HK-2 (cell line): ENCODE data around the gene GDF2.
A peak's percentile ranks its signal among the peaks of the same experiment; 100 is the strongest.

ENCODE experiments used
- DNase-seq: peaks from one replicate; pipeline ENCODE4 v3.0.0-alpha.2; 2018; ENCODE audit not compliant: unreplicated experiment

Gene GDF2

DNA sequence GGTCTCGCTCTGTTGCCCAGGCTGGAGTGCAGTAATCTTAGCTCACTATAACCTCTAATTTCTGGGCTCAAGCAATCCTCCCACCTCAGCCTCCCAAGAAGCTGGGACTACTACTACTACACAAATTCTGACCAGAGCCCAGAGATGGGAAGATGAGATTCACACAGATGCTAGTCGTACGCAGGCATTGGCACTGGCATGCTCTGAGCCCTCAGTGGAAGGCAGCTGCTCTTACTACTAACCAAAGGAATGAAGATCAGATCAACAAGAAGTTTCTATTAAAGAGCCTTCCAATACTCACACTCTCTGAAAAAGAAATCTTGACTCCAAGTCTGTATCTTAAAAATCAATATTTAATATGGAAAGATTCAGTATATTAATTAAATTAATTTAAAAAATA lies 10.7 kb downstream of the GDF2 start:
- DNase-seq, result no peak

- no peak for DNase-seq
These were observed 11.3 kb downstream of the GDF2 start for GRCh38 chr10:47333532-47333931.

- no peak for DNase-seq
These were observed 12.4 kb downstream of the GDF2 start for GRCh38 chr10:47334466-47335295.

DNA sequence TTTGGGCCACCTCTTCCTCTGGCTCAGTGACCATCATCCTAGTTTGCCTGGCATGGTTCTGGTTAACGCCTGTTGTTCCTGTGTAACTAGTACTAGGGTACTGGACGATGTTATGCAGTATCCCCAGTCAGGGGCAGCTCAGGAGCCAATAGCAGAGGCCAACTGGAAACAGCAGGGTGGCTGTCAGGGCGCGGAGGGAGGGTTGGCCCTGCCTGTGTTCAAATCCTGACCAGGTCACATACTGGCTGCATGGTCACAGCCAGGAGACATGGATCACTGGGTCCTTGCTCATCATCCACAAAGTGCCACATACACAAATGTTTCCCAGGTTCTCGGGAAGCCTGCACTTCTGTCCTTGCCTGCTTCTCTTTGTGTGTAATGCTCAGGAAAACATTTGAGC lies 13.7 kb downstream of the GDF2 start:
- DNase-seq, result no peak

DNA sequence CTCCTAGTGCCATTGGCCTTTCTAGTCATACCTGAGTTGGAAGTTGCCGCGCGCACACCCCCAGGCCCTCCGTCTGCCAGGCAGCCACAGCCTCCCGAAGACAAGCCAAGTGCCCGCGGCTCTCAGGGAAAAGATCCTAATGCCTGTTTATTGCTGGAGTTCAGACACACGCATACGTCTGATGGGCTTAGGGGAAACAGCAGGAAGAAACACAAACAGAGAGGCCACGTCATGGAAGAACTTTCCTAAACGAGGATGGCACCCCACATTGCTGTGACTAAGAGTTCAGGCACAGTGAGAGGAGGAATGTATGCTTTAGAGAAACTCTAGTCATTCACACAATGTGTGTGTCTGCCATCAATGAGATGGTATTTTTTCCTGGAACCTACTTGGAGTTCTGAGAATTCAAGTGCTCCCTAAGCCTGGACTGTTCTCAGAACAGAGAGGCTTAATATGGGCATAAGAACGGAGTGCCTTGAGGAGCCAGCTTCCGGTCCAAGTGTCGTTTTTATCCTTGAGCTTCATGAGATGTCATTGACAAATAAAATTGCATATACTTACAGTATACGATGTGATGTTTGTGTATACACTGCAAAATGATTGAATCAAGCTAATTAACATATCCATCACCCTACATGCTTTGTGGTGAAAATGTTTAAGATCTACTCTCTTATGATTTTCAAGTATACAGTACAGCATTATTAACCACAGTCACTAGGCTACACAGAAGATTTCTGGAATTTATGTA lies 14.3 kb downstream of the GDF2 start:
- DNase-seq, result no peak

DNA sequence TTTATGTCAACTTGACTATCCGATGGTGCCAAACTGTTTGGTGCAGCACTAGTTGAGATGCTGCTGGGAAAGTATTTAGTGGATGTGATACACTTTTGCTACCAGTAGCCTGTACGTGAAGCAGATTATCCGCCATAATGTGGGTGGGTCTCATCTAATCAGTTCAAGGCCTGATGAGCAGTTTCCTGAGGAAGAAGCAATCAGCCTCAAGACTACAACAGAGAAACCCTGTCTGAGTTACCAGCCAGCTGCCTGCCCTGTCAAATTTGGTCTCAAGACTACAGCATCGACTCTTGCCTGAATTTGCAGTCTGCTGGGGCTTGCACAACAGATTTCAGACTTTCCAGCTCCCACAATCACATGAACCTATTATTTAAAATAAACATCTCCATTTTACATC lies 15.1 kb downstream of the GDF2 start:
- no peak for DNase-seq

DNA sequence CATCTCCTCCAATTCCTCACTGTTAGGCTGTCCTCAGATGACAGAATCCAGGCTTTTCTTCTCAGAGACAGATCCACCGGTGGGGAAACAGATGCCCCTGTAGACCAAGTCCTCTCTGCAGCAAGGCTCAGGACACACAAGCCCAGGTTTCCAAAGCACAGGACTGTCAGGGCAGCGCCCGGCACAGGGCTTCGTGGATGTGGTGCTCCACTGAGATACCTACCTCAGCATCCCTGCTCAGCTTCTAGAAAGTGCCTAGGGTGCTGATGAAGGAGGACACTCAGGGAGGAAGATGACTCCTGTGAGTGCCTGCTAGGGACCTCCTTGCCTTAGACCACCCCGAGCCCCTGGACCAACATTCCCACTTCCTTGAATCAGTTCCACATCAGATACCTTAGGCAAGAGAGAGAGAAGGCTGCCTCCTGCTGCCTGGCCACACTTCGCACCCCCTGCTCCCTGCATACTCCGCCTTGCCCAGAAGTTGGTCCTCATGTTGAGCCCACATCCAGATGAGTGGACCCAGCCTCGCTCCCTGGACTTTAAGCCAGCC lies 17.0 kb downstream of the GDF2 start:
- no peak for DNase-seq

DNA sequence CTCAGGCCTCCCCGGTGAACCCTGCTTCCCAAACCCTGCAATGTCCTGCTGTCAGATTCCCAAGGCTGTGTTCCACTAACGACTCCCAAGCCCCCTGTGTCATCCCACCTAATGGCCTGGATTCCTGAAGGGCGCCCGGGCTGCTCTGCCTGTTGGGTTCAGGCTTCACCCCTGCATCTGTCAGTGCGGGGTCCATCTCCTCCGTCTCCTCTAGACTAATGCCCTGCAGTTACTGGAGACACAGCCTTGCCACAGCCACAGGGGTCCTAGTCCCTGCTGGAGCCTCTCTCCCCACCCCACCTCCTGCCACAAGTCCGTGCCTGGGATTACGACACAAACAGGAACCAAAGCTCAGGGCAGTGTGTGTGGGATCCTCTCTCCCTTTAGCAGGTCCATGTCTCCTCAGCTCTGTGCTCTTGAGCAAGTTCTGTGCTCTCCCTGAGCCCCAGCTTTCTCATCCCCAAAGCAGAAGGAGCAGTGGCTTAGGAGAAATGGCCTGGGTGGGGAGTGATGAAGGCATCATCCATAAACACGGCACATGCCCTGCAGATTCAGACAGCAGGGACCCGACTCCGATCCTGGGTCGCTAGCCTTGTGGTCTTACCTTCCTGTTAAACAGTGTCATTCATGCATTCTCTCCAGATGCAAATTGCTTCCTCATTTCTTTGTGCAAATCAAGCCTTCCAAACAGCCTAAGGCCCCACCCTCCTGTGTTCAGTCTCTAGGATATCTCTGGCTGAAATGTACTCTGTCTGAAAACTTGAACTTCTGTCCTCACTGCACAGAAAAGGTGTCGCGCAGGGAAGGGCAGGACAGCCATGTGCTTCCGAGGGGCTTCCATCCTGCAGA lies 17.7 kb downstream of the GDF2 start:
- no peak for DNase-seq

- DNase-seq, result peak; percentile 75
These were observed 18.4 kb downstream of the GDF2 start for GRCh38 chr10:47340608-47341170.

DNA sequence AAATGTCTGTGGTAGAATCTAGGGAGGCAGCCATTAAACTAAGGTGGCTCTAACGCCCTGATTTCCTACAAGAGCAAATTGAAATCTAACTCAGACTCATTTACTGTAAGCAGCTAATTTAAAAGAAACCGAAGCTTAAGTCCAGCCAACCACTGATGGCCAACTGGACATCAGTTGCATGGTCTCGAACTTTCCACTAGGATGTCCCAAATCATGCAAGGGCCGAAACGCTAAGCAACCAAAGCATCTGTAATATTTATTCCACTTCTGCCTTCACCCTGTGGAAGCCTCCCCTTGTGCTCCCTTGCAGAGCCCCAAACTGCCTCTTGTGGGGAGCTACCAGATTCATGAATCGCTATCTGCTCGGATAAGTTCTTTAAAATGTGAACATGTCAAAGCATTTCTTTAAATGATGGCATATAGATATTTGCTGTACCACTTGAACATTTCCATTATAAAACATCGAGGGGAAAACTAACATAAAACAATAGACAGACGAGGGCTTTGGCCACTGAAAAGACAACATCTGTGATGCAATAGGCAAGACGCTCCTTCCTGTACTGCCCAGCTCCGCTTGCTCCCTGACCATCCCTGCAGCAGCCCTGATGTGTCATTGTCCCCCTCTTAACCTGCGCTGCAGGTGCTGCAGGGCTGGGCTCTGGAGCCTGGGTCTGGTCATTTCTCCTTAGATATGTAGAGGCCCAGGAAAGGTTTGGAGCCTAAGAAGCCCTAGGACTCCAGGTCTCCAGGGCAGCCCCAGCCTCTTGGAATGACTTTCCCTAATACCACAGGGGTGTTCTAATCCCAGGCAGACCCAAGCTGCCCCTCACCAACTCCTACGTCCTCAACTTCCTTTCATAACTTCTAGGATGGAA lies 23.0 kb downstream of the GDF2 start:
- DNase-seq, result no peak

DNA sequence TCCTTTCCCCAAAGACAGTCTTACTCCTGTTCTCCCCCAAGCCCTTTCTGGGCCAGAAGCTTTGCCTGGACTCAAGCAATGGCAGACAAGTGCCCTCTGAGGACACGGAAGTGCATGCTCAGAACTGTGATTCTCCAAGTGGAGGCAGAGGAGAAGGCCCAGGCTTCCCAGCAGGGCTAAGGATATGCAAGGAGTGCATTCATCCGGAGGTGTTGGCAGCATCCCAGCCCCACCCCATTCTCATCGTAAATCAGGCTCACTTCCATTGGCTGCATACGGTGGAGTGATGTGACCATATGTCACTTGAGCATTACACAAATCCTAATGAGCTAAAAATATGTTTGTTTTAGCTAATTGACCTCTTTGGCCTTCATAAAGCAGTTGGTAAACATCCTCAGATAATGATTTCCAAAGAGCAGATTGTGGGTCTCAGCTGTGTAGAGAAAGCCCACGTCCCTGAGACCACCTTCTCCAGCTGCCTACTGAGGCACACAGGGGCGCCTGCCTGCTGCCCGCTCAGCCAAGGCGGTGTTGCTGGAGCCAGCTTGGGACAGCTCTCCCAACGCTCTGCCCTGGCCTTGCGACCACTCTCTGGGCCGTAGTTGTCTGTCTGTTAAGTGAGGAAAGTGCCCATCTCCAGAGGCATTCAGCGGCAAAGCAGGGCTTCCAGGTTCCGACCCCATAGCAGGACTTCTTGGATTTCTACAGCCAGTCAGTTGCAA lies 24.5 kb downstream of the GDF2 start:
- no peak for DNase-seq

DNA sequence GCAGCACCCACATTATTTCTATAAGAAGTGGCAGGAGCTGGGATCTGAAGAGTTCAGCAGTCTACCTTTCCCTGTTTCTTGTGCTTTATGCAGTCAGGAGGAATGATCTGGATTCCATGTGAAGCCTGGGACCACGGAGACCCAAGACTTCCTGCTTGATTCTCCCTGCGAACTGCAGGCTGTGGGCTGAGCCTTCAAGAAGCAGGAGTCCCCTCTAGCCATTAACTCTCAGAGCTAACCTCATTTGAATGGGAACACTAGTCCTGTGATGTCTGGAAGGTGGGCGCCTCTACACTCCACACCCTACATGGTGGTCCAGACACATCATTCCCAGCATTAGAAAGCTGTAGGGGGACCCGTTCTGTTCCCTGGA lies 25.0 kb downstream of the GDF2 start:
- DNase-seq, result no peak

GRCh38 chr10:47348138-47348651 lies 25.9 kb downstream of the GDF2 start, which contains the start of gene RBP3:
RBP3 (plus strand) TSS chr10:47348363; CDS start chr10:47348485, 122 bp downstream.
- DNase-seq, result no peak

DNA sequence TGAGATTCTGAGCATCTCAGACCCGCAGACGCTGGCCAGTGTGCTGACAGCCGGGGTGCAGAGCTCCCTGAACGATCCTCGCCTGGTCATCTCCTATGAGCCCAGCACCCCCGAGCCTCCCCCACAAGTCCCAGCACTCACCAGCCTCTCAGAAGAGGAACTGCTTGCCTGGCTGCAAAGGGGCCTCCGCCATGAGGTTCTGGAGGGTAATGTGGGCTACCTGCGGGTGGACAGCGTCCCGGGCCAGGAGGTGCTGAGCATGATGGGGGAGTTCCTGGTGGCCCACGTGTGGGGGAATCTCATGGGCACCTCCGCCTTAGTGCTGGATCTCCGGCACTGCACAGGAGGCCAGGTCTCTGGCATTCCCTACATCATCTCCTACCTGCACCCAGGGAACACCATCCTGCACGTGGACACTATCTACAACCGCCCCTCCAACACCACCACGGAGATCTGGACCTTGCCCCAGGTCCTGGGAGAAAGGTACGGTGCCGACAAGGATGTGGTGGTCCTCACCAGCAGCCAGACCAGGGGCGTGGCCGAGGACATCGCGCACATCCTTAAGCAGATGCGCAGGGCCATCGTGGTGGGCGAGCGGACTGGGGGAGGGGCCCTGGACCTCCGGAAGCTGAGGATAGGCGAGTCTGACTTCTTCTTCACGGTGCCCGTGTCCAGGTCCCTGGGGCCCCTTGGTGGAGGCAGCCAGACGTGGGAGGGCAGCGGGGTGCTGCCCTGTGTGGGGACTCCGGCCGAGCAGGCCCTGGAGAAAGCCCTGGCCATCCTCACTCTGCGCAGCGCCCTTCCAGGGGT lies 26.6 kb downstream of the GDF2 start:
- DNase-seq, result no peak

- no peak for DNase-seq
These were observed 27.3 kb downstream of the GDF2 start for GRCh38 chr10:47349516-47349915.

DNA sequence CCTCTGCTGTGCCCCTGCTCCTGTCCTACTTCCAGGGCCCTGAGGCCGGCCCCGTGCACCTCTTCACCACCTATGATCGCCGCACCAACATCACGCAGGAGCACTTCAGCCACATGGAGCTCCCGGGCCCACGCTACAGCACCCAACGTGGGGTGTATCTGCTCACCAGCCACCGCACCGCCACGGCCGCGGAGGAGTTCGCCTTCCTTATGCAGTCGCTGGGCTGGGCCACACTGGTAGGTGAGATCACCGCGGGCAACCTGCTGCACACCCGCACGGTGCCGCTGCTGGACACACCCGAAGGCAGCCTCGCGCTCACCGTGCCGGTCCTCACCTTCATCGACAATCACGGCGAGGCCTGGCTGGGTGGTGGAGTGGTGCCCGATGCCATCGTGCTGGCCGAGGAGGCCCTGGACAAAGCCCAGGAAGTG lies 27.7 kb downstream of the GDF2 start:
- no peak for DNase-seq

DNA sequence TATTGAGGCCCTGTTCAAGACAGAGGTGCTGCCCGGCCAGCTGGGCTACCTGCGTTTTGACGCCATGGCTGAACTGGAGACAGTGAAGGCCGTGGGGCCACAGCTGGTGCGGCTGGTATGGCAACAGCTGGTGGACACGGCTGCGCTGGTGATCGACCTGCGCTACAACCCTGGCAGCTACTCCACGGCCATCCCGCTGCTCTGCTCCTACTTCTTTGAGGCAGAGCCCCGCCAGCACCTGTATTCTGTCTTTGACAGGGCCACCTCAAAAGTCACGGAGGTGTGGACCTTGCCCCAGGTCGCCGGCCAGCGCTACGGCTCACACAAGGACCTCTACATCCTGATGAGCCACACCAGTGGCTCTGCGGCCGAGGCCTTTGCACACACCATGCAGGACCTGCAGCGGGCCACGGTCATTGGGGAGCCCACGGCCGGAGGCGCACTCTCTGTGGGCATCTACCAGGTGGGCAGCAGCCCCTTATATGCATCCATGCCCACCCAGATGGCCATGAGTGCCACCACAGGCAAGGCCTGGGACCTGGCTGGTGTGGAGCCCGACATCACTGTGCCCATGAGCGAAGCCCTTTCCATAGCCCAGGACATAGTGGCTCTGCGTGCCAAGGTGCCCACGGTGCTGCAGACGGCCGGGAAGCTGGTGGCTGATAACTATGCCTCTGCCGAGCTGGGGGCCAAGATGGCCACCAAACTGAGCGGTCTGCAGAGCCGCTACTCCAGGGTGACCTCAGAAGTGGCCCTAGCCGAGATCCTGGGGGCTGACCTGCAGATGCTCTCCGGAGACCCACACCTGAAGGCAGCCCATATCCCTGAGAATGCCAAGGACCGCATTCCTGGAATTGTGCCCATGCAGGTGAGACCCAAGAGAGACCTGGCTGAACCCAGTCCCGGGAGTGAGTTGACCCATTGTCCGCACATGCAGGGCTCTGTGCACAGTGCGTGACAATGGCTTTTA lies 28.7 kb downstream of the GDF2 start:
- no peak for DNase-seq
